Type B pancreatic cell (in vitro differentiated cells): ENCODE results near the gene PRUNE1. TPM values are rescaled to one million over a fixed set of nuclear protein-coding genes. Genes with fewer than 3 reads are reported as not detected.

Experiments used
- DNase-seq: peaks from one replicate; pipeline ENCODE4 v3.0.0; 2021; ENCODE audit warnings: mixed read lengths; ENCODE audit not compliant: unreplicated experiment; ENCODE audit errors: extremely low spot score
- H3K27ac Mint-ChIP-seq: 2 replicates; pipeline ENCODE4 v1.8.0; 2021; ENCODE audit warnings: mild to moderate bottlenecking, mixed read lengths
- H3K27me3 Mint-ChIP-seq: 2 replicates; pipeline ENCODE4 v1.8.0; 2021; ENCODE audit warnings: mixed read lengths
- H3K36me3 Mint-ChIP-seq: 2 replicates; pipeline ENCODE4 v1.8.0; 2021; ENCODE audit warnings: mixed read lengths
- H3K4me1 Mint-ChIP-seq: one replicate; pipeline ENCODE4 v1.8.0; 2021; ENCODE audit warnings: mixed read lengths; ENCODE audit not compliant: unreplicated experiment
- H3K4me3 Mint-ChIP-seq: 2 replicates; pipeline ENCODE4 v1.8.0; 2021; ENCODE audit warnings: mild to moderate bottlenecking, mixed read lengths
- H3K9me3 Mint-ChIP-seq: 2 replicates; pipeline ENCODE4 v1.8.0; 2021; ENCODE audit warnings: mixed read lengths
- CTCF ChIP-seq: fragments of 200-600 bp; sonication (generic); conservative IDR thresholded peaks from 2 replicates; pipeline ENCODE4 v1.5.0; 2021; ENCODE audit warnings: antibody characterized with exemption, mild to moderate bottlenecking
- total RNA-seq: library from RNA; stranded (reverse); gene quantifications from 2 replicates; pipeline ENCODE4 v1.2.1, GENCODE V29; 2021; ENCODE audit warnings: low replicate concordance

PRUNE1 gene
- total RNA-seq, 1 donor from 2014 or later: 20.4 TPM

- TF ChIP-seq CTCF: no peak
- Mint-ChIP-seq H3K4me3 (peak overlapping the region; percentile 75), H3K4me1 (peaks cover 14% of the 10 kb centered on the region), H3K27ac (peak overlapping the region; percentile 68), H3K9me3 (no peaks in the 10 kb centered on the region), H3K27me3 (no peaks in the 10 kb centered on the region), H3K36me3 (peaks cover 12% of the 10 kb centered on the region)
- no peak for DNase-seq
These were observed 60.8 kb downstream of the PRUNE1 start for GRCh38 chr1:151069103-151069486.

GRCh38 chr1:151070474-151071276 is 62.4 kb downstream of the PRUNE1 start, which contains the start of gene GABPB2:
TSS of gene GABPB2 (plus strand) at chr1:151070761. CDS start at chr1:151088190, 17,429 bp downstream.
- Mint-ChIP-seq H3K4me1 (peaks cover 14% of the 10 kb centered on the region), H3K4me3 (peak within 1 kb of the TSS; percentile 100), H3K36me3 (peaks cover 7% of the 10 kb centered on the region), H3K27me3 (no peaks in the 10 kb centered on the region), H3K9me3 (no peaks in the 10 kb centered on the region), H3K27ac (peak within 1 kb of the TSS; percentile 99)
- peak; percentile 92 for DNase-seq
- TF ChIP-seq CTCF: peak; percentile 98

GRCh38 chr1:151072224-151072623 is 64.0 kb downstream of the PRUNE1 start:
- no peak overlapping the region for H3K27ac Mint-ChIP-seq
- H3K27me3 Mint-ChIP-seq: no peaks in the 10 kb centered on the region
- H3K9me3 Mint-ChIP-seq: no peaks in the 10 kb centered on the region
- peaks cover 14% of the 10 kb centered on the region for H3K4me1 Mint-ChIP-seq
- H3K36me3 Mint-ChIP-seq: peaks cover 7% of the 10 kb centered on the region
- no peak overlapping the region for H3K4me3 Mint-ChIP-seq
- peak; percentile 22 for TF ChIP-seq CTCF
- no peak for DNase-seq

Other genes starting within 250 kb of the PRUNE1 start
- 7.7 and 18.1 TPM in 2 replicates for gene CTSS, start 242.7 kb upstream of the PRUNE1 start, total RNA-seq
- 4.1 and 16.7 TPM in 2 replicates for gene CTSK, start 200.2 kb upstream of the PRUNE1 start, total RNA-seq
- 30.1 and 36.1 TPM in 2 replicates for gene ARNT, start 131.8 kb upstream of the PRUNE1 start, total RNA-seq
- gene CTXND2, start 121.3 kb upstream of the PRUNE1 start, total RNA-seq: not detected in 2 replicates
- 53.5 and 73.8 TPM in 2 replicates for gene SETDB1, start 82.1 kb upstream of the PRUNE1 start, total RNA-seq
- gene CERS2, start 33.6 kb upstream of the PRUNE1 start, total RNA-seq: 129 and 181 TPM in 2 replicates
- 5.8 and 9.5 TPM in 2 replicates for gene ANXA9, start 26.2 kb upstream of the PRUNE1 start, total RNA-seq
- 28.5 and 38.8 TPM in 2 replicates for gene MINDY1, start 1.5 kb upstream of the PRUNE1 start, total RNA-seq
- gene BNIPL, start 28.1 kb downstream of the PRUNE1 start, total RNA-seq: 27.7 and 70.3 TPM in 2 replicates
- gene C1orf56, start 39.3 kb downstream of the PRUNE1 start, total RNA-seq: 4.7 and 8.6 TPM in 2 replicates
- 109 and 176 TPM in 2 replicates for gene CDC42SE1, start 51.2 kb downstream of the PRUNE1 start, total RNA-seq
- 9.0 and 17.0 TPM in 2 replicates for gene MLLT11, start 51.9 kb downstream of the PRUNE1 start, total RNA-seq
- gene GABPB2, start 62.3 kb downstream of the PRUNE1 start, total RNA-seq: 13.6 and 14.3 TPM in 2 replicates
- gene SEMA6C, start 138.2 kb downstream of the PRUNE1 start, total RNA-seq: 10.6 and 37.1 TPM in 2 replicates
- gene TNFAIP8L2, start 148.2 kb downstream of the PRUNE1 start, total RNA-seq: not detected in 2 replicates
- gene LYSMD1, start 157.5 kb downstream of the PRUNE1 start, total RNA-seq: 8.9 and 12.3 TPM in 2 replicates
- 39.3 and 42.1 TPM in 2 replicates for gene SCNM1, start 157.7 kb downstream of the PRUNE1 start, total RNA-seq
- gene TMOD4, start 167.5 kb downstream of the PRUNE1 start, total RNA-seq: 1.9 TPM in 2 replicates
- 95.8 and 97.4 TPM in 2 replicates for gene VPS72, start 181.7 kb downstream of the PRUNE1 start, total RNA-seq
- gene PIP5K1A, start 190.1 kb downstream of the PRUNE1 start, total RNA-seq: 69.8 and 77.3 TPM in 2 replicates
- gene PSMD4, start 246.3 kb downstream of the PRUNE1 start, total RNA-seq: 146 and 170 TPM in 2 replicates